ENCODE measurements around the gene LRRC4B. TPM values are rescaled to one million over a fixed set of nuclear protein-coding genes. Genes with fewer than 3 reads are reported as not detected.
A peak's percentile ranks its signal among the peaks of the same experiment; 100 is the strongest.

LRRC4B gene
- total RNA-seq, 1 experiment from 2014 or later = 0.54 TPM

DNA sequence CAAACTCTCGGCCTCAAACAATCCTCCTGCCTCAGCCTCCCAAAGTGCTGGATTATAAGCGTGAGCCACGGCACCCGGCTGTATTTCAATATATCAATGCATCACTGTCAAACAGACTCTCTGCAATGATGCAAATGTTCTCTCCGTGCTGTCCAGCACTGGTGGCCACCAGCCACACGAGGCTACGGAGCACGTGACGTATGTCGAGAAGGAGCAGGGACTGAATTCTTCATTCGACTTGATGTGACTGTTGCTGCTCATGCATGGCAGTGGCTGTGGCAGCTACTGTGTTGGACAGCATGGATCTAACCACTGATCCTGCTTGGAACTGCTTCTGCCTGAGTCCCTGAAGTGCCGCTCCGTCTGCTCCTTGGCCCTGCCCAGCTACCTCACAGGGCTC lies 9.8 kb downstream of the LRRC4B start:
- H3K4me3 ChIP-seq (ENCODE audit: low read depth, low read length) = no peak overlapping the region
- H3K27me3 Mint-ChIP-seq (ENCODE audit: insufficient read depth, unreplicated experiment) = peaks cover 12% of the 10 kb centered on the region
- H3K36me3 Mint-ChIP-seq (ENCODE audit: insufficient read depth, unreplicated experiment) = no peaks in the 10 kb centered on the region
- H3K9me3 ChIP-seq = no peaks in the 10 kb centered on the region
- no peaks in the 10 kb centered on the region for H3K9me3 Mint-ChIP-seq (ENCODE audit: unreplicated experiment)
- H3K4me1 ChIP-seq = peaks cover 11% of the 10 kb centered on the region
- no peak overlapping the region for H3K27ac Mint-ChIP-seq (ENCODE audit: unreplicated experiment)
- H3K4me1 Mint-ChIP-seq (ENCODE audit: low read depth, unreplicated experiment) = peaks cover 6% of the 10 kb centered on the region
- ChIA-PET POLR2A (no interaction called here), CTCF (no interaction called here)
- no peaks in the 10 kb centered on the region for H3K27me3 ChIP-seq (replicated peaks; ENCODE audit: control insufficient read depth, insufficient read depth, low read length)
- intact Hi-C loops (cut with micrococcal nuclease; ENCODE audit: unreplicated experiment) = no loop called here
- TF ChIP-seq, protein P1, sequence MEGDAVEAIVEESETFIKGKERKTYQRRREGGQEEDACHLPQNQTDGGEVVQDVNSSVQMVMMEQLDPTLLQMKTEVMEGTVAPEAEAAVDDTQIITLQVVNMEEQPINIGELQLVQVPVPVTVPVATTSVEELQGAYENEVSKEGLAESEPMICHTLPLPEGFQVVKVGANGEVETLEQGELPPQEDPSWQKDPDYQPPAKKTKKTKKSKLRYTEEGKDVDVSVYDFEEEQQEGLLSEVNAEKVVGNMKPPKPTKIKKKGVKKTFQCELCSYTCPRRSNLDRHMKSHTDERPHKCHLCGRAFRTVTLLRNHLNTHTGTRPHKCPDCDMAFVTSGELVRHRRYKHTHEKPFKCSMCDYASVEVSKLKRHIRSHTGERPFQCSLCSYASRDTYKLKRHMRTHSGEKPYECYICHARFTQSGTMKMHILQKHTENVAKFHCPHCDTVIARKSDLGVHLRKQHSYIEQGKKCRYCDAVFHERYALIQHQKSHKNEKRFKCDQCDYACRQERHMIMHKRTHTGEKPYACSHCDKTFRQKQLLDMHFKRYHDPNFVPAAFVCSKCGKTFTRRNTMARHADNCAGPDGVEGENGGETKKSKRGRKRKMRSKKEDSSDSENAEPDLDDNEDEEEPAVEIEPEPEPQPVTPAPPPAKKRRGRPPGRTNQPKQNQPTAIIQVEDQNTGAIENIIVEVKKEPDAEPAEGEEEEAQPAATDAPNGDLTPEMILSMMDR (IDR thresholded peaks at IDR 0.05; ENCODE audit: insufficient read depth in 1 of 2, low read depth in 1 of 2, low read length in 1 of 2, severe bottlenecking in 1 of 2, unreplicated experiment in 1 of 2) = no peak
- no peaks in the 10 kb centered on the region for H3K36me3 ChIP-seq (ENCODE audit: control insufficient read depth, insufficient read depth, low read length)
- BruUV-seq (replicated peaks) = no TSS peak
- peak overlapping the region; percentile 33 for H3K4me3 Mint-ChIP-seq (ENCODE audit: unreplicated experiment)
- DNase-seq = no peak

DNA sequence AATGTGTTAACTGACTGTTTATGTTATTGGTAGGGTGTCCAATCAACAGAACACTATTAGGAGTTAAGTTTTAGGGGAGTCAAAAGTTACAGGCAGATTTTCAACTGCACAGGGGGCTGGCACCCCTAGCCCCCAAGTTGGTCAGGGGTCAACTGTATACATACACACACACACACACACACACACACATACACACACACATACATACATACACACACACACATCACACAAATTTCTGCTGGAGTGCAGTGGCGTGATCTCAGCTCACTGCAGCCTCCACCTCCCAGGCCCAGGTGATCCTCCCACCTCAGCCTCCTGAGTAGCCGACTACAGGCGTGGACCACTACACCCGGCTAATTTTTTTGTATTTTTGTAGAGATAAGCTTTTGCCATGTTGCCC lies 10.2 kb downstream of the LRRC4B start:
- Mint-ChIP-seq H3K27me3 (ENCODE audit: insufficient read depth, unreplicated experiment) (peaks cover 13% of the 10 kb centered on the region), H3K4me3 (ENCODE audit: unreplicated experiment) (peak overlapping the region; percentile 33), H3K4me1 (ENCODE audit: low read depth, unreplicated experiment) (peaks cover 6% of the 10 kb centered on the region), H3K36me3 (ENCODE audit: insufficient read depth, unreplicated experiment) (no peaks in the 10 kb centered on the region), H3K27ac (ENCODE audit: unreplicated experiment) (no peak overlapping the region), H3K9me3 (ENCODE audit: unreplicated experiment) (no peaks in the 10 kb centered on the region)
- no peak for DNase-seq
- TF ChIP-seq, protein P1 (IDR thresholded peaks at IDR 0.05; ENCODE audit: insufficient read depth in 1 of 2, low read depth in 1 of 2, low read length in 1 of 2, severe bottlenecking in 1 of 2, unreplicated experiment in 1 of 2) = no peak
- H3K4me1 ChIP-seq = peaks cover 11% of the 10 kb centered on the region
- no peaks in the 10 kb centered on the region for H3K27me3 ChIP-seq (replicated peaks; ENCODE audit: control insufficient read depth, insufficient read depth, low read length)
- H3K4me3 ChIP-seq (ENCODE audit: low read depth, low read length) = no peak overlapping the region
- H3K9me3 ChIP-seq = no peaks in the 10 kb centered on the region
- intact Hi-C loops (cut with micrococcal nuclease; ENCODE audit: unreplicated experiment) = no loop called here
- H3K36me3 ChIP-seq (ENCODE audit: control insufficient read depth, insufficient read depth, low read length) = no peaks in the 10 kb centered on the region
- BruUV-seq (replicated peaks) = no TSS peak
- ChIA-PET POLR2A (no interaction called here), CTCF (interaction anchor here (1.5 kb wide), 1 partner anchor 34 kb away, joined by 5 read pairs; no protein-coding TSS in a partner anchor)

DNA sequence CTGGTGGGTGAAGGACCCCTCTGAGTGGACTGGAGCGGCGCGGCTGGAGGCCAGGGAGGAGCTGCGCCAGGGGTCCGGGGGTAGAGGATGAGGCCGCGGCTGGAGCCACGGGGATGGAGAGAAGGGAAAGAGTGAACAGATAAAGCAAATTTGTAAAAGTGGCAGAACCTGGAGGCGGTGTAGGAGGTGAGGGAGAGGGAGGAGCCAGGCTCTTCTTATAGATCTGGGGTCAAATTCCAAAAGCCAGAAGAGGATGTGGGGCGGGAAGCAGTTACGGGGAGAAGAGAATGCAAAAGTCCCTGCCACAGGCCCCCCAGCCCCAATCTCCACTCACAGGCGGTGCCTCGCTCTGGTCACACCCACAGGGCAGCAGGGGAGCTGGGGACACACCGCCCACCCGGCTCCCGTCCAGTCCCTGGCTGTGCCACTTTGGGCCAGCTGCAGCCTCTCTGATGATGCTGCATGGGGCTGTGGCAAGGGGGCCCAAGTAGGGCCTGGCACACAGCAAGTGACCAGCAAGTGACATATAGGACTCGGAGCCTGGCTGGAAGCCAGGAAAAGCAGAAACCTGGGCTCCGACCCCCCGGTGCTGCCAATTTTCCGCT lies 11.1 kb downstream of the LRRC4B start:
- Histone ChIP-seq H3K9me3 (no peaks in the 10 kb centered on the region), H3K36me3 (ENCODE audit: control insufficient read depth, insufficient read depth, low read length) (no peaks in the 10 kb centered on the region), H3K27me3 (replicated peaks; ENCODE audit: control insufficient read depth, insufficient read depth, low read length) (no peaks in the 10 kb centered on the region; the same call in 1 of the 2 replicates), H3K4me3 (ENCODE audit: low read depth, low read length) (peak overlapping the region; percentile 45), H3K4me1 (peaks cover 11% of the 10 kb centered on the region)
- Mint-ChIP-seq H3K27ac (ENCODE audit: unreplicated experiment) (no peak overlapping the region), H3K4me3 (ENCODE audit: unreplicated experiment) (peak overlapping the region; percentile 75), H3K36me3 (ENCODE audit: insufficient read depth, unreplicated experiment) (no peaks in the 10 kb centered on the region), H3K27me3 (ENCODE audit: insufficient read depth, unreplicated experiment) (peaks cover 16% of the 10 kb centered on the region), H3K9me3 (ENCODE audit: unreplicated experiment) (no peaks in the 10 kb centered on the region), H3K4me1 (ENCODE audit: low read depth, unreplicated experiment) (peaks cover 6% of the 10 kb centered on the region)
- POLR2A ChIA-PET = no interaction called here
- CTCF ChIA-PET = interaction anchor here (0.5 to 2.5 kb wide), 23 partner anchors 9 to 666 kb away, joined by 3 to 25 read pairs (median 5); partner anchors contain the start of gene JOSD2
- TF ChIP-seq, protein P1 (IDR thresholded peaks at IDR 0.05; ENCODE audit: insufficient read depth in 1 of 2, low read depth in 1 of 2, low read length in 1 of 2, severe bottlenecking in 1 of 2, unreplicated experiment in 1 of 2) = no peak
- intact Hi-C loops (cut with micrococcal nuclease; ENCODE audit: unreplicated experiment) = loop anchor here (2.0 kb wide), 1 partner anchor 188 kb away; no protein-coding TSS in a partner anchor
- BruUV-seq (replicated peaks) = no TSS peak
- peak in 1 of 2 experiments; percentile 34 for DNase-seq

Data from Caco-2 (cell line).